ENCODE measurements around the gene PRR33.
A peak's percentile ranks its signal among the peaks of the same experiment; 100 is the strongest.

The PRR33 gene

DNA sequence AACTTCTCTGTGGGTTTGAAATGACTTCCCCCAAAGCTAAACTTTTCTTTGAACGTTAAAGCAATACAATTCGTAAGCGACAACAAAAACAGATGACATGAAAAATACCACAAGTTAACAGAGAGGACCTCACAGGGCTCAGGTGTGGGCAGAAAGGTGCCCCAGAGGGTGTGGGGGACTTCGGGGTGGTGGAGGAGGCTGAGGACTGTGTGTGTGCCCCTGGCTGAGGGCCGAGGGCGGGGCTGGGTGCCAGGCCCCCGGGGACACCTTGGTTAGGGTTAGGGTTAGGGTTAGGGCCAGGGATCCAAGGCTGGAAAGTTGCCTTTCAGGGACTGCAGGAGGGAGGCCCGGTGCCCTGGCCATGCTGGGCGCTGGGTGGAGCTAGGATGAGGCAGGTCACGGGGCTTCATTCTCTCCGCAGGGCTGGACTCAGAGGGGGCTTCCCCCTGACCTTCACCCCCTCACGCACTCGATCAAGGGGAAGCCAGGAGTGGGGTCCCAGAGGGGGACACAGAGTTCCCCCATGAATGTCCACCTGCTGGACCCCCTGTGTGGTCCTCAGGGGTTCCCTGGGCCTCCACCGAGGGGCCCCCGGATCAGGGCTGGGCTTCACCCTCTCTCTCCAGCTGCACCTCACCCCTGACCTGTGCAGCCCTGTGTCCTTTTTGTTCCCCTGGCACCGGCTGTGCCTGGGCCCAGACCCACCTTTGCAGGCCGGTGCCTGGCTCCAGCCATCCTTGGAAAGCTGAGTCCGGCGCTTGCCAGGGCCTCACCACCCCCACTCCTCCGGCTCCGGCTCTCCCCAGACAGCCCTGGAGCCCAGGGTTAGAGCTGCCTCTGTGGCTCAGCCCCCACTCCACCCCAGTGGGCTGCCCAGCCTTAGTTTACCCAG lies 45.9 kb downstream of the PRR33 start:
- DNase-seq, result no peak

- DNase-seq, result no peak
Observed at GRCh38 chr11:1845095-1845429, 46.6 kb downstream of the PRR33 start.

DNA sequence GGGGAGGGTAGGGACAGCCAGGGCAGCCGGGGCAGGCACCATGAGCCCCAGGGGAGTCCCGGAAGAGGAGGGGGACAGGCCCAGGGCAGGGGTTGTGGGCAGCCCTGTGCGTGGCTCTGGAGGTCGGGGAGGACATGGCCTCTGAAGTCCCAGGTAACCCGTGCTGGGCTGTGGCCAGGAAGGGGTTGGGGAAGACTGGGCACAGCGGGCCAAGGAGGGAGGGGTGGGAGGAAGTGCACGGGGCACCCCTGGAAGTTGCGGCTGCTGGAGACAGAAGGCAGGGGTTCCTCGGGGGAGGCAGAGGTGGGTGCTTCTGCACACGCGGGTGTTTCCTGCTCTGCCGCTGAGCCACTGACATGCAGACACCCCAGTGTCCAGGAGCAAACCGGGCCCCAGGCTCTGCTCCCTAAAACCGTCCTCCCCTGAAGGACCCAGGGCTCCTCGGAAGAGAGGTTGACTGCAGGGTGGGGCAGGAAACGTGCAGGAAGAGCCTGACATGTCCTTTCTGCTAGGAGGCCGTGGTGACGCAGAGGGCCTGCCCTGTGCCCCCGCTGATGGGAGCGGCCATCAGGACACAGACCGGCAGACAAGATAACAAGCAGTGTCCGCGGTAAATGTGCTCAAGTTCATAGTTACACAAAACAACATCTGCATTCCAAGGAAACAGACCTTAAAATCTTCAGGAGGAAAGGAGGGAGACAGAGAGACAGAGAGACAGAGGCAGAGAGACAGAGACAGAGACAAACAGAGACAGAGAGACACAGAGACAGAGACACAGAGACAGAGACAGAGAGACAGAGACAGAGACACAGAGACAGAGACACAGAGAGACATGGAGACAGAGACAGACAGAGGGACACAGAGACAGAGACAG lies 47.2 kb downstream of the PRR33 start:
- peak; percentile 67 for DNase-seq

- no peak for DNase-seq
Observed at GRCh38 chr11:1843796-1844195, 47.9 kb downstream of the PRR33 start.

DNA sequence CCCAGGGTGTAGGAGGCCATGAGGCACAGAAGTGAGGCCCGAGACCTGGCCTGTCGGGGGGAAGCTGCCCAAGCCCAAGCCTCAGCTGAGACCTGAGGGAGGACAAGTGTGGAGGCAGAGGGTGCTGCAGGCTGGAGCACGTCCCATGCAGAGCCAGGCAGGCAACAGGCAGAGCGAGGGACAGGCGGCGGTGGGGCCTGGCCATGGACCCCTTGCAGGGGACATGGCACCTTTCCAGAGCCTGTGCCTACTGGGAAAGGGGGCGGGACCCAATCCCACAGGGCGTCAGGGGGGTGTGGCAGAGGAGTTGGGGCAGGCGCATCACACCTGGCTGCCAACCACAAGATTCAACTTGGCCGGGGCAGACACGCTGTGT lies 48.6 kb downstream of the PRR33 start:
- DNase-seq, result no peak

DNA sequence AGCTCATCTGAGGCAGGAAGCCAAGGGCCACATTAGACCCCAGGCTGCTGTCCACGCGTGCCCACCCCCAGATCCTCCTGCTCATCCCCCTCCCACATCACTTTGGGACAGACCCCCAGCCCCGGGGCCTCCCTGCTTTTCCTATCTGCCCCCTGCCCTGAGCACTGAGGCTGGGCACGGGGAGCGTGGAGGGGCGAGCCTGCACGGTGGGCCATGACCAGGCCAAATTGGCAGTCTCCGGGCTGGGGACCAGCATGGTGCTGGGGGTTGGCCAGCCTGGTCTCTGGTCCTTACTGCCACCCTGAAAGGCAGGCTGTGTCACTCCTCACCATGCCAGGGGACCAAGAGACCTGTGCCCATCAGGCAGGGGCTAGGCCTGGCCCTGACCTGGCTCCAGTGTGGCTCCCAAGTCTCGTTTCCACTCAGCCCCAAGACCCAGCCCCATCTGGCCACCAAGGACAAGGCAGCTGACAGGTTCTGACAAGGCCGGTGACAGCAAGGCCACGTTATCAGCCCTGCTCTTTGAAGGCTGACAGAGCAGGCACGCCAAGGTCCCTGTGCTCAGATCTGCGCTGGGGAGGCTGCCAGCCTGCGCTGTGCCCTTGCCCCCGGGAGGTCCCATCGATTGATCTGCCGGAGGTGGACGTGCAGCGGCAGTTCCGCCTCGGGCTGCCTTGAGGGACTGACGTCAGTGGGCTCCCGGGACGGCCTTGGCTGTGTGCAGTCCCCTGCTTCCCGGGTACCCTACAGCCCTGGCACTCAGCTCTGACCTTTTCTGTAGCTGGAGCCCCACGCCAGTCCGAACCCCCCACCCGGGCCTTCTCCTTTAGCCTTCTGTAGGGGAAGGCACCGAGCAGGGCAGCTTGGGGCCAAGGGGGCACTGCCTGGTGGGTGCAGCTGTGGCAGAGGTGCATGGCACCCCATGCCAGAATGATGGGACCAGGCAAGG lies 49.3 kb downstream of the PRR33 start:
- no peak for DNase-seq

DNA sequence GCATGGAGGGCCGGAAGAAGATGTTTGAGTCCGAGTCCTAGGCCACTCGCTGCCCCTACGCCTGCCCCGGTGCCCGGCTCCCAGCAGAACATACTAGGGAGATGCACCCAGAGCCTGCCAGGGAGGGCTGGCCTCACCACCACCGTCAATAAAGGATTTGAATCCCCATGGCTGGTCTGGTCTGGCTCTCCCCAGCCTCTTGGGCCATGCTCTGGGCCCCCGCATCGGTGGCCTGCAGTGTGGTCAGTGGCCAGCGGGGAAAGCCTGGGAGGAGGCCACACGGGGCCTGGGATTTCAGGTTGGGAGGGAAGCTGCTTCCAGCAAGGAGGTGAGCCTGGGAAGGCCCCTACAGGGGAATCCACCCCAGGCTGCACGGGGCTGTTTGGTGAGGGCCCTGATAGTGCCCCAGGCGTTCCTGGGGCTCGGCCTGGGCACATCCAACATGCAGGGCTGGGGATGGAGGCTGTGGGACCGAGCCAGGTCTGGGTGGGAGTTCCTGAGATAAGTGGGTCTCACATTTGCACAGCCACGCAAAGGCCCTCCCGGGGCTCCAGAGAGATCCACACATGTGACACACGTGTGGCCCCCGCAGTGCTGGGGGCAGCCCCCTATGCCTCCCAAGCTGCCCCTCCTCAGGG lies 50.1 kb downstream of the PRR33 start:
- DNase-seq, result no peak

GRCh38 chr11:1840780-1841480 lies 50.8 kb downstream of the PRR33 start:
- no peak for DNase-seq

DNA sequence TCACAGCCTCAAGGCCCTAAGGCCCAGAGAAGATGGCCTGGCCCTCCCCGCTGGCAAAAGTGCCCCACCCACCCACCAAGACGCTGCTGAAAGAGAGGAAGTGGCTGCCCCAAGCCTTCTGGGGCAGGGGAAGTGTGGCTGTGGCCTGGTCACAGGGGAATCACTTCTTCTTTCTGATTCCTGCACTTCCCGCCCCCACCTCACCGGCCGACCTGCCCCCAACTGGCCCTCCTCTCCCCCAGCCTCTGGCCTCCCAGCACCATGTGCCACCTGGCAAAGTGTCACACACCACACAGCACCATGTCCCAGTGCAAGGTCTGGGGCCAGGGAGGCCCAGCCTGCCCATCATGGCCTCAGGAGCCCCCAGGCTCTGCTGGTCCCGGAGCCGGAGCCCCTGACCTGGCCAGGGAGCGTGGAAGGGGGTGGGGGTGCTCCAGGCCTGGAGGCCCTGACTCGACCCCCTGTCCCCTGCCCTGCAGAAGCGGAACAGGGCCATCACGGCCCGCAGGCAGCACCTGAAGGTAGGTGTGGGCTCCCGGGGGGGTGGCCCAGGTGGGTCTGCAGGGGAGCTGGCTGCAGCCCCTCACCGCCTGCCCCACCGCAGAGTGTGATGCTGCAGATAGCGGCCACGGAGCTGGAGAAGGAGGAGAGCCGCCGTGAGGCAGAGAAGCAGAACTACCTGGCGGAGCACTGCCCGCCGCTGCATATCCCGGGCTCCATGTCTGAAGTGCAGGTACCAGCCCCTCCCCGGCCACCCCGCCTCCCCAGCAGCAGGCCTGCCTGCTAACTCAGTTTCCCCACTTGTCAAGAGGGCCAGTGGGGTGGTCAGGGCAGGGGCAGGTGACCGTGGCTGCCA lies 51.5 kb downstream of the PRR33 start:
- DNase-seq, result peak; percentile 74

- DNase-seq, result no peak
Observed at GRCh38 chr11:1839204-1839923, 52.3 kb downstream of the PRR33 start.

DNA sequence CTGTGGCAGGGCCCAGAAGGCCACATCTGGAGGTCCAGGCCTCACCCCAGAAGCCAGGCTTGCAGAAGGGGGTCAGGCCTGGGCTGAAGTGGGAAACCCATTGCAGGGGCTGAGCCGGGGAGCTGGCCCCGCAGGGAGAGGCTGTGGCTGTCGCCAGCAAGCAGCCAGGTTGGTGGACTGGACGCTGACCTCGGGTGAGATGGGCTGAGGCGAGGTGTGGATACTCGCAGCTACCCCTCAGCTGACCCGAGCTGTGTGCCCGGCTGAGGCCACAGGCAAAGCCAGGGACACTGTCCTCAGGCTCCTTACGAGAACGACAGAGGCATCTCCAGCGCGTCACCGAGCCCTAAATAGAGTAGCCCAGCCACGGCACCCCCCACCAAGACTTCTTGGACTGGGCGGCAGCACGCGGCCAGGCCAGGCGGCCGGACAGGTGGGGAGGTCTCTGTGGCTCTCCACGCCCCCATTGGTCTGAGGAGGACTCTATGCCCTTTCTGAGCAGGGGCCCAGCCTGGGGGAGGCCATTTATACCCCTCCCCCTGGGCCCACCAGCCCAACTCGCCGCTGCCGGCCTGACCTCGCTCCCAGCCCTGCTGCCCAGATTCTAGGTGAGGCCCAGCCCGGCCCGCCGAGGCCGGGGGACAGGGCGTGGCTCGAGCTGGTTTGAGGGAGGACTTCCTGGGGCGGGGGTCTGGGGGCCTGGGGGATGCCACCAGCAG lies 53.1 kb downstream of the PRR33 start, which contains the start of gene TNNI2:
TSS of gene TNNI2 (plus strand) at position 556 of the 719 bp plus-strand sequence. CDS start 716 bp downstream, outside the sequence.
- peak; percentile 72 for DNase-seq

Measured in femur (tissue), 1 donor.